ENCODE measurements around the gene C1orf105.

The C1orf105 gene

DNA sequence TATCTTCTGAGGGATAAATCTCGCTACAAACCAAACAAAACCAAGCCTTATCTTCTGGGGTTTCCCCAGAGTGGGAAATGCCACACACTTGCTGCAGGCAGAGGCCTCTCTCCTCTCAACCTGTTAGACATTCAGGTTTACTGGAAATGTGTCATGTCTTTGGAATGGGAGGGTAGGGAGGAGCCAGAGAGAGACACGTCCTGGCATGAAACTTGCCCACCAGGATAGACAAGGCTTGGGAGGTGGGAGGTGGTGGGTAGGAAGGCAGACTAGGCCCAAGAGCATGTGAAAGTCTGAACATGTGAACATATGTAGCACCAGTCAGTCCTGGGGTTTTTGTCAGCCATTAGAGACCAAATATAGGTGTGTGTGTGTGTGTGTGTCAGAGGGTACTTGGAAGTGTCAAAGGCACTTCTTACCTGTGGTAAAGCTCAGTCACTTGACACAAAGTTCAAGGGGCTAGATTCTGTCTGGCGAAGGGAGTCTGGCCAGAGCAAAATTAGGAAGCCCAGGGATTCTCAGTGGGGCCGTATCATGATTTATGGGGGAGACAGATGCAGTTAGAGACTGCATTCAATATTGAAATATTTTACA is 55.8 kb downstream of the C1orf105 start:
- H2AFZ ChIP-seq (ENCODE audit: low read length) = peak overlapping the region; percentile 47
- no peak overlapping the region for H3K4ac ChIP-seq (ENCODE audit: low read length)
- H2BK12ac ChIP-seq (ENCODE audit: low read length) = no peak overlapping the region
- H4K8ac ChIP-seq (ENCODE audit: low read depth, low read length) = no peak overlapping the region
- H3K4me3 ChIP-seq (ENCODE audit: low read length in 2 of 2) = no peak overlapping the region
- H3K14ac ChIP-seq (ENCODE audit: low read length) = no peak overlapping the region
- no peaks in the 10 kb centered on the region for H3K4me1 ChIP-seq (ENCODE audit: control insufficient read depth in 2 of 2, insufficient read depth in 1 of 2, low read depth in 1 of 2, low read length in 2 of 2)
- no peak overlapping the region for H4K91ac ChIP-seq (ENCODE audit: low read depth, low read length, poor library complexity)
- DNase-seq (ENCODE audit: low spot score) = no peak
- no peak overlapping the region for H3K9ac ChIP-seq (ENCODE audit: low read depth, low read length, poor library complexity)
- H2BK15ac ChIP-seq (ENCODE audit: low read length) = no peak overlapping the region
- H3K79me1 ChIP-seq (ENCODE audit: low read depth, low read length) = no peaks in the 10 kb centered on the region
- H3K9me3 ChIP-seq (replicated peaks in 1 of 2; ENCODE audit: control insufficient read depth in 2 of 2, insufficient read depth in 1 of 2, low read depth in 1 of 2, low read length in 2 of 2) = no peaks in the 10 kb centered on the region
- H2BK5ac ChIP-seq (ENCODE audit: low read length) = no peak overlapping the region
- H3K36me3 ChIP-seq (replicated peaks in 1 of 2; ENCODE audit: control insufficient read depth in 2 of 2, insufficient read depth in 2 of 2, low read length in 2 of 2) = no peaks in the 10 kb centered on the region
- no peak overlapping the region for H2BK120ac ChIP-seq (ENCODE audit: low read depth, low read length)
- peak overlapping the region; percentile 27 for H3K18ac ChIP-seq (ENCODE audit: low read length)
- H3K4me2 ChIP-seq (ENCODE audit: insufficient read depth, low read length, poor library complexity, severe bottlenecking) = no peak overlapping the region
- no peak overlapping the region for H2AK5ac ChIP-seq (ENCODE audit: low read depth, low read length)
- H3K27me3 ChIP-seq (ENCODE audit: control insufficient read depth in 3 of 3, insufficient read depth in 3 of 3, low read depth in 1 of 3, low read length in 3 of 3) = no peaks in the 10 kb centered on the region
- no peak overlapping the region for H3K27ac ChIP-seq (replicated peaks; ENCODE audit: low read length)
- WGBS, 2 donors (ENCODE audit: extremely low coverage in 2 of 2, insufficient read length in 2 of 2, insufficient replicate concordance in 1 of 2) = no CpG with 5 or more reads among the region's 4 CpGs
- H3K23ac ChIP-seq (ENCODE audit: low read depth, low read length, poor library complexity) = no peak overlapping the region

DNA sequence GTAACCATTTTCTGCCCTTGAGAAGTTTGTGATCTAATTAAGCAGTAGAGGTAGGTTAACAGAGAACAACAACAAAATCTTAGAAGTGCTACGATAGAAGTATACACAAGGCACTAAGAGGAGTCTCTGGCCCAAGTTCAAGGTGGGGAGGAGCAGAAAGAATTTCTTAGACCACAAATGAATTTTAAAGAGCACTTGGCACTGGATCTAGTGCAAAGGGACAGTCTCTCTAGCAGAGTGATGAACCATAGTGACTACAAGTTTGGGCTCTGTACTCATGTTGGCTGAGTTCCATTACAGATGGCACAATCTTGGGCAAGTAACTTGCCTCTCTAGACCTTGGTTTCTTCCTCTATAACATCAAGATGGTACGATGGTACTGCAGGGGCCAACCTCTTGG is 56.7 kb downstream of the C1orf105 start:
- Histone ChIP-seq H3K23ac (ENCODE audit: low read depth, low read length, poor library complexity) (no peak overlapping the region), H2AFZ (ENCODE audit: low read length) (no peak overlapping the region), H2BK120ac (ENCODE audit: low read depth, low read length) (no peak overlapping the region), H3K9ac (ENCODE audit: low read depth, low read length, poor library complexity) (no peak overlapping the region), H3K27me3 (ENCODE audit: control insufficient read depth in 3 of 3, insufficient read depth in 3 of 3, low read depth in 1 of 3, low read length in 3 of 3) (peaks cover 0 to 2% (median 0%) of the 10 kb centered on the region in 3 experiments), H2BK5ac (ENCODE audit: low read length) (no peak overlapping the region), H3K4me3 (ENCODE audit: low read length in 2 of 2) (no peak overlapping the region), H3K27ac (replicated peaks; ENCODE audit: low read length) (no peak overlapping the region), H2BK15ac (ENCODE audit: low read length) (no peak overlapping the region), H3K4ac (ENCODE audit: low read length) (no peak overlapping the region), H2AK5ac (ENCODE audit: low read depth, low read length) (no peak overlapping the region), H3K79me1 (ENCODE audit: low read depth, low read length) (no peaks in the 10 kb centered on the region), H4K91ac (ENCODE audit: low read depth, low read length, poor library complexity) (no peak overlapping the region), H3K4me2 (ENCODE audit: insufficient read depth, low read length, poor library complexity, severe bottlenecking) (no peak overlapping the region), H3K9me3 (replicated peaks in 1 of 2; ENCODE audit: control insufficient read depth in 2 of 2, insufficient read depth in 1 of 2, low read depth in 1 of 2, low read length in 2 of 2) (no peaks in the 10 kb centered on the region), H3K14ac (ENCODE audit: low read length) (no peak overlapping the region), H4K8ac (ENCODE audit: low read depth, low read length) (no peak overlapping the region), H3K36me3 (replicated peaks in 1 of 2; ENCODE audit: control insufficient read depth in 2 of 2, insufficient read depth in 2 of 2, low read length in 2 of 2) (no peaks in the 10 kb centered on the region), H2BK12ac (ENCODE audit: low read length) (no peak overlapping the region), H3K18ac (ENCODE audit: low read length) (no peak overlapping the region), H3K4me1 (ENCODE audit: control insufficient read depth in 2 of 2, insufficient read depth in 1 of 2, low read depth in 1 of 2, low read length in 2 of 2) (no peaks in the 10 kb centered on the region)
- no peak for DNase-seq (ENCODE audit: low spot score)
- WGBS, 2 donors (ENCODE audit: extremely low coverage in 2 of 2, insufficient read length in 2 of 2, insufficient replicate concordance in 1 of 2) = no CpG with 5 or more reads among the region's 2 CpGs

- no peak overlapping the region for H2BK120ac ChIP-seq (ENCODE audit: low read depth, low read length)
- no CpG with 5 or more reads among the region's 1 CpG for WGBS, 2 donors (ENCODE audit: extremely low coverage in 2 of 2, insufficient read length in 2 of 2, insufficient replicate concordance in 1 of 2)
- H3K27ac ChIP-seq (replicated peaks; ENCODE audit: low read length) = no peak overlapping the region
These were observed 57.3 kb downstream of the C1orf105 start for GRCh38 chr1:172477741-172478140.

GRCh38 chr1:172478485-172478884 is 58.0 kb downstream of the C1orf105 start:
- Histone ChIP-seq H3K23ac (ENCODE audit: low read depth, low read length, poor library complexity) (no peak overlapping the region), H2AFZ (ENCODE audit: low read length) (no peak overlapping the region), H4K91ac (ENCODE audit: low read depth, low read length, poor library complexity) (no peak overlapping the region), H3K4me1 (ENCODE audit: control insufficient read depth in 2 of 2, insufficient read depth in 1 of 2, low read depth in 1 of 2, low read length in 2 of 2) (no peaks in the 10 kb centered on the region), H3K4me2 (ENCODE audit: insufficient read depth, low read length, poor library complexity, severe bottlenecking) (no peak overlapping the region), H3K27ac (replicated peaks; ENCODE audit: low read length) (no peak overlapping the region), H2BK15ac (ENCODE audit: low read length) (no peak overlapping the region), H3K9ac (ENCODE audit: low read depth, low read length, poor library complexity) (no peak overlapping the region), H3K4ac (ENCODE audit: low read length) (no peak overlapping the region), H3K14ac (ENCODE audit: low read length) (no peak overlapping the region), H2BK120ac (ENCODE audit: low read depth, low read length) (no peak overlapping the region), H3K4me3 (ENCODE audit: low read length in 2 of 2) (no peak overlapping the region), H2BK12ac (ENCODE audit: low read length) (no peak overlapping the region), H3K18ac (ENCODE audit: low read length) (no peak overlapping the region), H4K8ac (ENCODE audit: low read depth, low read length) (no peak overlapping the region), H2BK5ac (ENCODE audit: low read length) (no peak overlapping the region), H2AK5ac (ENCODE audit: low read depth, low read length) (no peak overlapping the region), H3K9me3 (replicated peaks in 1 of 2; ENCODE audit: control insufficient read depth in 2 of 2, insufficient read depth in 1 of 2, low read depth in 1 of 2, low read length in 2 of 2) (no peaks in the 10 kb centered on the region), H3K79me1 (ENCODE audit: low read depth, low read length) (no peaks in the 10 kb centered on the region), H3K27me3 (ENCODE audit: control insufficient read depth in 3 of 3, insufficient read depth in 3 of 3, low read depth in 1 of 3, low read length in 3 of 3) (peaks cover 0 to 2% (median 0%) of the 10 kb centered on the region in 3 experiments), H3K36me3 (replicated peaks in 1 of 2; ENCODE audit: control insufficient read depth in 2 of 2, insufficient read depth in 2 of 2, low read length in 2 of 2) (no peaks in the 10 kb centered on the region)
- no peak for DNase-seq (ENCODE audit: low spot score)

More at GRCh38 chr1:172477741-172478140, 57.3 kb downstream of the C1orf105 start:
- Histone ChIP-seq H3K14ac (ENCODE audit: low read length) (no peak overlapping the region), H3K27me3 (ENCODE audit: control insufficient read depth in 3 of 3, insufficient read depth in 3 of 3, low read depth in 1 of 3, low read length in 3 of 3) (peaks cover 0 to 2% (median 0%) of the 10 kb centered on the region in 3 experiments), H3K9ac (ENCODE audit: low read depth, low read length, poor library complexity) (no peak overlapping the region), H3K79me1 (ENCODE audit: low read depth, low read length) (no peaks in the 10 kb centered on the region), H3K36me3 (replicated peaks in 1 of 2; ENCODE audit: control insufficient read depth in 2 of 2, insufficient read depth in 2 of 2, low read length in 2 of 2) (no peaks in the 10 kb centered on the region), H3K23ac (ENCODE audit: low read depth, low read length, poor library complexity) (no peak overlapping the region), H3K4me1 (ENCODE audit: control insufficient read depth in 2 of 2, insufficient read depth in 1 of 2, low read depth in 1 of 2, low read length in 2 of 2) (no peaks in the 10 kb centered on the region), H2AFZ (ENCODE audit: low read length) (no peak overlapping the region), H3K18ac (ENCODE audit: low read length) (no peak overlapping the region), H2BK5ac (ENCODE audit: low read length) (no peak overlapping the region), H2AK5ac (ENCODE audit: low read depth, low read length) (no peak overlapping the region), H2BK15ac (ENCODE audit: low read length) (no peak overlapping the region), H2BK12ac (ENCODE audit: low read length) (no peak overlapping the region), H3K4me3 (ENCODE audit: low read length in 2 of 2) (no peak overlapping the region), H4K8ac (ENCODE audit: low read depth, low read length) (no peak overlapping the region), H3K4me2 (ENCODE audit: insufficient read depth, low read length, poor library complexity, severe bottlenecking) (no peak overlapping the region), H3K4ac (ENCODE audit: low read length) (no peak overlapping the region), H3K9me3 (replicated peaks in 1 of 2; ENCODE audit: control insufficient read depth in 2 of 2, insufficient read depth in 1 of 2, low read depth in 1 of 2, low read length in 2 of 2) (no peaks in the 10 kb centered on the region), H4K91ac (ENCODE audit: low read depth, low read length, poor library complexity) (no peak overlapping the region)
- DNase-seq (ENCODE audit: low spot score) = no peak

All from neuronal stem cell (in vitro differentiated cells).